ENCODE results near the gene TLN1.

DNA sequence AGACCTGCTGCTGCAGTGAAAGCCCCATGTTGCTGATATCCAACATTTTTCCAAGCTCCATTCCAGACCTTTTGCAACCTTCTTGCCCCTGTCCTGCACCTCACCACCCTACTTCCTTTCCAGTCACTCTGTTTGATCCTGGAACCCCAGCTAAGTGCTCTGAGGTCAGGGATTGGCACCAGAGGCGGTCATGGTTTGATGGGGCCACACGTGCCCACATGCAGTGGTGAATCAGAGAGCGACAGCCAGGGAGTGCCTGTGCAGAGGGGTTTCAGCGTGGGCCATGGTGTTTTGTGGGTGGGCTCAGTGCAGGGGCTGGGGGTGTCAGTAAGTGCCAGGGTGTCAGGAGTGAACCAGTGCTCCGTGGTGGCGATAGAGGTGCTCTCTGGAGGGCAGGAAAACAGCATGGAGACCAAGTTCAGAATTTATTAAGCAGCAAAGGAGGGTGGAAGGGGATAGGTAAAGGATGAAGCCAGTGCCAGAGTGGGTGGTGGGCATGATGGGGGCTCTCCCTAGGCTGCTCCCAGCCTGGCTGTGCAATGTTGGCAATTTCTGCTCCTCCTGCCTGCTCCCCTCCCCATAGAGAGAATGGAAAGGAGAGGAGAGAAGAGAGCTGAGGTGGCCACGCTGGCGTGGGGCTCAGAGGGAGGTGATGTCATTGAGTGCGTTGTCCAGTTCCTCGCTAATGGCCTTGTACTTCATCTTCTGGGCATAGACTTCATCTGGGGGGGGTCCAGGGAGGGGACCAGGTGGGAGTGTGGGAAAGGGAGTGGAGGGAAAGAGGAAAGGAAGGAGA, 49.3 kb downstream of the TLN1 start:
- TF ChIP-seq, protein P1, sequence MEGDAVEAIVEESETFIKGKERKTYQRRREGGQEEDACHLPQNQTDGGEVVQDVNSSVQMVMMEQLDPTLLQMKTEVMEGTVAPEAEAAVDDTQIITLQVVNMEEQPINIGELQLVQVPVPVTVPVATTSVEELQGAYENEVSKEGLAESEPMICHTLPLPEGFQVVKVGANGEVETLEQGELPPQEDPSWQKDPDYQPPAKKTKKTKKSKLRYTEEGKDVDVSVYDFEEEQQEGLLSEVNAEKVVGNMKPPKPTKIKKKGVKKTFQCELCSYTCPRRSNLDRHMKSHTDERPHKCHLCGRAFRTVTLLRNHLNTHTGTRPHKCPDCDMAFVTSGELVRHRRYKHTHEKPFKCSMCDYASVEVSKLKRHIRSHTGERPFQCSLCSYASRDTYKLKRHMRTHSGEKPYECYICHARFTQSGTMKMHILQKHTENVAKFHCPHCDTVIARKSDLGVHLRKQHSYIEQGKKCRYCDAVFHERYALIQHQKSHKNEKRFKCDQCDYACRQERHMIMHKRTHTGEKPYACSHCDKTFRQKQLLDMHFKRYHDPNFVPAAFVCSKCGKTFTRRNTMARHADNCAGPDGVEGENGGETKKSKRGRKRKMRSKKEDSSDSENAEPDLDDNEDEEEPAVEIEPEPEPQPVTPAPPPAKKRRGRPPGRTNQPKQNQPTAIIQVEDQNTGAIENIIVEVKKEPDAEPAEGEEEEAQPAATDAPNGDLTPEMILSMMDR (IDR thresholded peaks at IDR 0.05; ENCODE audit: low read length) = no peak
- TF ChIP-seq EZH2phosphoT487 (IDR thresholded peaks at IDR 0.05; ENCODE audit: low read length) = no peak

Measured in MM.1S (cell line).